ENCODE measurements around the gene CORT. TPM values are rescaled to one million over a fixed set of nuclear protein-coding genes. Genes with fewer than 3 reads are reported as not detected.
"Not testable (repeated sequence)": the region's sequence is repeated elsewhere in the genome, so short reads cannot be mapped to it uniquely, and the experiment has no call there.

Gene CORT
- total and polyA plus RNA-seq, 2 of the 4 experiments (the other 2 are of a cell fraction), result 0.10 TPM; not detected in 1

GRCh38 chr1:10473145-10473765 is 23.4 kb downstream of the CORT start:
- WGBS, 2 experiments (ENCODE audit: extremely low coverage in 2 of 2, insufficient read length in 1 of 2), result 72% methylated on average over 10 of the region's 23 CpGs; no CpG with 5 or more reads in 1 of the 2 experiments
- H2BK15ac ChIP-seq (ENCODE audit: low read depth, low read length), result no peak overlapping the region
- H3K4me3 ChIP-seq (ENCODE audit: insufficient read depth, low read depth, low read length), result no peak overlapping the region
- POLR2A ChIA-PET (ENCODE audit: unreplicated experiment), result interaction anchor here (0.6 kb wide), 1 partner anchor 1509 kb away, joined by 6 read pairs; no protein-coding TSS in a partner anchor
- no peak overlapping the region for H3K4ac ChIP-seq (ENCODE audit: low read depth, low read length)
- no peak overlapping the region for H3K23ac ChIP-seq (ENCODE audit: low read depth, low read length)
- H3K18ac ChIP-seq (ENCODE audit: low read depth, low read length), result no peak overlapping the region
- H2AK5ac ChIP-seq (ENCODE audit: low read depth, low read length), result no peak overlapping the region
- no peak overlapping the region for H2BK5ac ChIP-seq (ENCODE audit: low read depth, low read length, poor library complexity, severe bottlenecking)
- no peak overlapping the region for H2BK120ac ChIP-seq (ENCODE audit: low read depth, low read length)
- H2BK20ac ChIP-seq (ENCODE audit: low read depth, low read length), result no peak overlapping the region
- H3K4me2 ChIP-seq (ENCODE audit: low read depth, low read length), result no peak overlapping the region
- in situ Hi-C loops (cut with MboI; ENCODE audit: low sequenced_read_pairs), result no loop called here
- H3K27ac ChIP-seq (ENCODE audit: insufficient read depth, low read length), result no peak overlapping the region
- no peaks in the 10 kb centered on the region; the same call in 1 of the 2 replicates for H4K20me1 ChIP-seq (ENCODE audit: insufficient read depth, low read length)
- no peak overlapping the region for H4K91ac ChIP-seq (ENCODE audit: insufficient read depth, low read depth, low read length)
- DNase-seq (no peak), ATAC-seq (ENCODE audit: low read depth) (no peak)
- no peak overlapping the region for H3K14ac ChIP-seq (replicated peaks; ENCODE audit: low read depth, low read length)
- H4K8ac ChIP-seq (ENCODE audit: low read depth in 2 of 2, low read length in 2 of 2), result peak overlapping the region; percentile 50 to 63; a peak in 2 of 4 replicates
- H2AFZ ChIP-seq (replicated peaks; ENCODE audit: low read length, poor library complexity), result peak overlapping the region; percentile 71
- peaks cover 6% of the 10 kb centered on the region for H3K36me3 ChIP-seq (ENCODE audit: control insufficient read depth, insufficient read depth, low read length)
- H3K9me3 ChIP-seq (ENCODE audit: control insufficient read depth, insufficient read depth, low read length), result no peaks in the 10 kb centered on the region
- no peak overlapping the region for H2AK9ac ChIP-seq (replicated peaks; ENCODE audit: low read depth, low read length, poor library complexity)
- no TSS peak for BruUV-seq (replicated peaks)
- dilution Hi-C loops (cut with HindIII; ENCODE audit: low sequenced_read_pairs, unreplicated experiment), result no loop called here
- H3K27me3 ChIP-seq (ENCODE audit: control insufficient read depth, insufficient read depth, low read length), result no peaks in the 10 kb centered on the region
- TF ChIP-seq RAD21 (IDR thresholded peaks at IDR 0.05; ENCODE audit: low read length), result no peak
- no peak for TF ChIP-seq POLR2A (IDR thresholded peaks at IDR 0.05; ENCODE audit: low read depth, low read length)
- no peak overlapping the region for H3K56ac ChIP-seq (ENCODE audit: extremely low read depth, insufficient read depth, low read length)
- intact Hi-C loops (cut with micrococcal nuclease), result no loop called here
- CTCF ChIA-PET, result no interaction called here
- no peak overlapping the region for H3K9ac ChIP-seq (ENCODE audit: low read depth, low read length)
- no peaks in the 10 kb centered on the region; the same call in 1 of the 2 replicates for H3K4me1 ChIP-seq (ENCODE audit: control insufficient read depth, insufficient read depth, low read length)
- peaks cover 13 to 36% of the 10 kb centered on the region in 2 experiments for H3K79me1 ChIP-seq (ENCODE audit: low read depth in 1 of 2, low read length in 2 of 2)
- no peaks in the 10 kb centered on the region; the same call in 1 of the 2 replicates for H3K9me1 ChIP-seq (ENCODE audit: insufficient read depth, low read length)
- 0 out of 2 replicates have a peak overlapping the region, but pooled peaks have one; percentile 44 for H4K5ac ChIP-seq (ENCODE audit: low read depth, low read length)

- BruUV-seq (replicated peaks); H2AK5ac ChIP-seq (ENCODE audit: low read depth, low read length); dilution Hi-C loops (cut with HindIII; ENCODE audit: low sequenced_read_pairs, unreplicated experiment); DNase-seq; H3K56ac ChIP-seq (ENCODE audit: extremely low read depth, insufficient read depth, low read length); H3K14ac ChIP-seq (replicated peaks; ENCODE audit: low read depth, low read length); H3K9ac ChIP-seq (ENCODE audit: low read depth, low read length); H3K4me1 ChIP-seq (ENCODE audit: control insufficient read depth, insufficient read depth, low read length); H3K4ac ChIP-seq (ENCODE audit: low read depth, low read length); H2BK20ac ChIP-seq (ENCODE audit: low read depth, low read length); H2BK5ac ChIP-seq (ENCODE audit: low read depth, low read length, poor library complexity, severe bottlenecking); H4K20me1 ChIP-seq (ENCODE audit: insufficient read depth, low read length); H3K36me3 ChIP-seq (ENCODE audit: control insufficient read depth, insufficient read depth, low read length); in situ Hi-C loops (cut with MboI; ENCODE audit: low sequenced_read_pairs); H3K27me3 ChIP-seq (ENCODE audit: control insufficient read depth, insufficient read depth, low read length); H3K9me3 ChIP-seq (ENCODE audit: control insufficient read depth, insufficient read depth, low read length); H3K9me1 ChIP-seq (ENCODE audit: insufficient read depth, low read length); H2BK15ac ChIP-seq (ENCODE audit: low read depth, low read length); H3K18ac ChIP-seq (ENCODE audit: low read depth, low read length); H3K27ac ChIP-seq (ENCODE audit: insufficient read depth, low read length); H2AK9ac ChIP-seq (replicated peaks; ENCODE audit: low read depth, low read length, poor library complexity); POLR2A ChIA-PET (ENCODE audit: unreplicated experiment); intact Hi-C loops (cut with micrococcal nuclease); H3K23ac ChIP-seq (ENCODE audit: low read depth, low read length); H2BK120ac ChIP-seq (ENCODE audit: low read depth, low read length); ATAC-seq (ENCODE audit: low read depth); H4K91ac ChIP-seq (ENCODE audit: insufficient read depth, low read depth, low read length): not testable (repeated sequence)
- Histone ChIP-seq H3K79me1 (ENCODE audit: low read depth in 1 of 2, low read length in 2 of 2) (peaks cover 14 to 44% of the 10 kb centered on the region in 2 experiments), H4K5ac (ENCODE audit: low read depth, low read length) (peak overlapping the region; percentile 27), H4K8ac (ENCODE audit: low read depth in 2 of 2, low read length in 2 of 2) (peak overlapping the region; percentile 65 to 88; a peak in 2 of 4 replicates), H3K4me3 (ENCODE audit: insufficient read depth, low read depth, low read length) (peak overlapping the region; percentile 94; the same call in 1 of the 2 replicates), H2AFZ (replicated peaks; ENCODE audit: low read length, poor library complexity) (peak overlapping the region; percentile 96), H3K4me2 (ENCODE audit: low read depth, low read length) (peak overlapping the region; percentile 53)
- CTCF ChIA-PET, result interaction anchor here (1.0 kb wide), 1 partner anchor 24 kb away, joined by 3 read pairs; the partner anchor contains the start of gene CORT
- WGBS, 2 experiments (ENCODE audit: extremely low coverage in 2 of 2, insufficient read length in 1 of 2), result 60% methylated on average over 1 of the region's 10 CpGs; no CpG with 5 or more reads in 1 of the 2 experiments
Observed at GRCh38 chr1:10474309-10474612, 24.4 kb downstream of the CORT start.
